Measurements from ENCODE around the gene TNIP2. TPM values are rescaled to one million over a fixed set of nuclear protein-coding genes. Genes with fewer than 3 reads are reported as not detected.

TNIP2 gene
- total and polyA plus RNA-seq, 2 donors (not counting 1 experiment from before 2014, with no cell fraction given) = 47.6 to 71.9 TPM

DNA sequence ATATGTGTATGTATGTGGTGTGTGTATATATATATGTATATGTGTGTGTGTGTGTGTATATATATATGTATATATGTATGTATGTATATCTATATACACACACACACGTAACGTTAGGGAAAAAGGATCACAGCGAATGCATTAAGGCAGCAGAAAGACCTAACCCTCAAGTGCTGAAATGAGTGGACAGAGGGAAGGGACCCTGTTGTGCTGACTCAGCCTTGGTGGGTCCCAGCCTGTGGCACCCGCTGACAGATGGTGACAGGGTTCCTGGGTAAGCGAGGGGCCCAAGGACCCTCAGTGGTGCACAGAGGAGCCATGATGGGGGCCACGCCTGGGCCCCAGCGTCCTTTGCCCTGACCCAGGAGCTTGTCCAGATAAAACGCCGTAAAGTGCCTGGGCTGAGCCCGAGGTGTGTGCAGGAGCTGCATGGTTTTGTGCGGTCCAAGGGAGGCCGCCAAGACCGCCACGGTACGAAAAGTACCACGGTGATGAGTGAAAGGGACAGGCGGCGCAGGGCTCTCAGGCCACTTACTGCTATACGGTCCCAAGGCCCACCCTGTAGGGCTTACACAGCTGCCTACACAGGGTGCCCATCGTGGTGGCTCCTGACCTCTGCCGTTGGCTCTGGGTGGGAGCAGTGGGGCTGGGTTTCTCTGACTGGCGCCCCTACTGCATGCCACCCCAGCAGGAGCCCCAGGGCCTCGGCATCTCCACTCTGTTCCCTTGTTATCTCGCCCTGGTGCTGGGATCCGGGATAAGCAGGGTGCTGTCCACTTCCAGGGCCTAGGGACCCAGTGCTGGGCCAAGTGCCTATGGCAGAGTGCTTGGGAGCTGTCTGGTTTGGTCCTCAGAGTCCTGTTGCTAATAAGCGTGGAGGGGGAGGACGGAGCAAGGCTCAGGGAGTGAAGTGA is 46.7 kb upstream of the TNIP2 start:
- 97% methylated on average over 26 of the region's 27 CpGs for WGBS (ENCODE audit: insufficient coverage)
- Mint-ChIP-seq H3K27ac (peak overlapping the region; percentile 41), H3K9me3 (ENCODE audit: insufficient read depth) (no peaks in the 10 kb centered on the region), H3K4me3 (no peak overlapping the region), H3K4me1 (peaks cover 79% of the 10 kb centered on the region), H3K27me3 (no peaks in the 10 kb centered on the region)
- peaks cover 93 to 98% of the 10 kb centered on the region in 2 donors for H3K4me1 ChIP-seq (ENCODE audit: control insufficient read depth in 2 of 2, insufficient read depth in 2 of 2, low read length in 2 of 2)
- H4K20me1 ChIP-seq (ENCODE audit: control insufficient read depth, insufficient read depth, low read length, poor library complexity, severe bottlenecking) = no peaks in the 10 kb centered on the region
- no peaks in the 10 kb centered on the region for H3K9me3 ChIP-seq (ENCODE audit: control extremely low read depth in 1 of 3, control insufficient read depth in 2 of 3, insufficient read depth in 1 of 3, low read length in 2 of 3)
- no peak overlapping the region for H3K9ac ChIP-seq (ENCODE audit: low read length)
- ChIA-PET CTCF (interaction anchor here (1.2 to 1.7 kb wide), 3 partner anchors 10 to 39 kb away, joined by 3 to 9 read pairs (median 4); no protein-coding TSS in a partner anchor), POLR2A (interaction anchor here (1.1 kb wide), 1 partner anchor 8 kb away, joined by 3 read pairs; no protein-coding TSS in a partner anchor)
- peaks cover 0 to 8% of the 10 kb centered on the region in 2 experiments for H3K36me3 ChIP-seq (replicated peaks in 1 of 2; ENCODE audit: control extremely low read depth in 1 of 2, control insufficient read depth in 1 of 2, extremely low read depth in 1 of 2, insufficient read depth in 2 of 2, low read length in 1 of 2)
- peaks cover 92% of the 10 kb centered on the region for H3K79me2 ChIP-seq (ENCODE audit: control insufficient read depth, insufficient read depth, low read length)
- no peak overlapping the region for H3K4me3 ChIP-seq (ENCODE audit: control extremely low read depth in 1 of 5, extremely low read depth in 1 of 5, insufficient read depth in 1 of 5, low read depth in 2 of 5, low read length in 4 of 5)
- H3K4me2 ChIP-seq (replicated peaks; ENCODE audit: low read depth, low read length, poor library complexity, severe bottlenecking) = no peak overlapping the region
- TF ChIP-seq EZH2 (IDR thresholded peaks at IDR 0.05; ENCODE audit: borderline replicate concordance, insufficient read depth, low read depth, low read length, poor library complexity, severe bottlenecking) (no peak), CTCF (IDR thresholded peaks at IDR 0.05) (no peak)
- peak overlapping the region in 1 of 2 donors; percentile 18 for H3K27ac ChIP-seq (ENCODE audit: low read length in 2 of 2)
- DNase-seq = no peak
- intact Hi-C loops (cut with micrococcal nuclease) = no loop called here
- no peak overlapping the region for H2AFZ ChIP-seq (ENCODE audit: insufficient read depth, low read depth, low read length, poor library complexity, severe bottlenecking)
- ATAC-seq (ENCODE audit: low read depth) = no peak
- no peaks in the 10 kb centered on the region for H3K27me3 ChIP-seq (replicated peaks in 1 of 4; ENCODE audit: control extremely low read depth in 1 of 4, control insufficient read depth in 3 of 4, insufficient read depth in 4 of 4, low read length in 3 of 4)
